KBM-7 (cell line): ENCODE measurements around the gene PMF1.
A peak's percentile ranks its signal among the peaks of the same experiment; 100 is the strongest.
"Not testable (repeated sequence)": the region's sequence is repeated elsewhere in the genome, so short reads cannot be mapped to it uniquely, and the experiment has no call there.

Experiments used
- DNase-seq: peaks from one replicate; pipeline ENCODE4 v3.0.0-alpha.2; 2015
- in situ Hi-C: fragments of 300-500 bp; cut with MboI; formaldehyde crosslinking; loops from 2 replicates; pipeline ENCODE4 v1.14.3; 2020; ENCODE audit warnings: low sequenced_read_pairs, low pct_unique_long_range_greater_than_20kb, mixed read lengths

The PMF1 gene

GRCh38 chr1:156193488-156194299 lies 19.1 kb upstream of the PMF1 start, which contains the start of gene SLC25A44:
Gene SLC25A44 (plus strand): TSS chr1:156194104. CDS start chr1:156199848, 5,744 bp downstream.
- in situ Hi-C loops: no loop called here
- DNase-seq: peak; percentile 100

GRCh38 chr1:156194300-156194652 lies 18.5 kb upstream of the PMF1 start:
- DNase-seq: no peak
- in situ Hi-C loops: no loop called here

- no peak for DNase-seq
- in situ Hi-C loops: no loop called here
These were observed 17.0 kb upstream of the PMF1 start for GRCh38 chr1:156195853-156196252.

GRCh38 chr1:156196445-156196844 lies 16.4 kb upstream of the PMF1 start:
- in situ Hi-C loops: no loop called here
- DNase-seq: no peak

GRCh38 chr1:156198831-156199349 lies 13.9 kb upstream of the PMF1 start:
- no peak for DNase-seq
- in situ Hi-C loops: no loop called here

- no peak for DNase-seq
- in situ Hi-C loops: no loop called here
These were observed 12.8 kb upstream of the PMF1 start for GRCh38 chr1:156200044-156200443.

- in situ Hi-C loops: no loop called here
- no peak for DNase-seq
These were observed 9.5 kb upstream of the PMF1 start for GRCh38 chr1:156203331-156203730.

GRCh38 chr1:156204686-156205085 lies 8.1 kb upstream of the PMF1 start:
- in situ Hi-C loops: no loop called here
- no peak for DNase-seq

GRCh38 chr1:156211243-156211642 lies 1.6 kb upstream of the PMF1 start:
- in situ Hi-C loops: no loop called here
- no peak for DNase-seq

- no peak for DNase-seq
- in situ Hi-C loops: no loop called here
These were observed 677 bp upstream of the PMF1 start for GRCh38 chr1:156212130-156212529.

- in situ Hi-C loops: no loop called here
- DNase-seq: no peak
These were observed 798 bp downstream of the PMF1 start for GRCh38 chr1:156213644-156213966.

- no peak for DNase-seq
- in situ Hi-C loops: no loop called here
These were observed 1.4 kb downstream of the PMF1 start for GRCh38 chr1:156214024-156214748.

- in situ Hi-C loops, DNase-seq: not testable (repeated sequence)
These were observed 3.7 kb downstream of the PMF1 start for GRCh38 chr1:156216361-156217086.

- in situ Hi-C loops: no loop called here
- peak; percentile 32 for DNase-seq
These were observed 5.1 kb downstream of the PMF1 start for GRCh38 chr1:156217871-156218270.

- in situ Hi-C loops: no loop called here
- DNase-seq: no peak
These were observed 7.4 kb downstream of the PMF1 start for GRCh38 chr1:156220226-156220625.

GRCh38 chr1:156221986-156222692 lies 9.3 kb downstream of the PMF1 start:
- in situ Hi-C loops: no loop called here
- no peak for DNase-seq

- DNase-seq: no peak
- in situ Hi-C loops: no loop called here
These were observed 12.8 kb downstream of the PMF1 start for GRCh38 chr1:156225677-156226014.

GRCh38 chr1:156226116-156226538 lies 13.3 kb downstream of the PMF1 start:
- in situ Hi-C loops: no loop called here
- no peak for DNase-seq

- DNase-seq: no peak
- in situ Hi-C loops: no loop called here
These were observed 14.0 kb downstream of the PMF1 start for GRCh38 chr1:156226782-156227181.
